ENCODE measurements around the gene SOCS7. TPM values are rescaled to one million over a fixed set of nuclear protein-coding genes. Genes with fewer than 3 reads are reported as not detected.
A peak's percentile ranks its signal among the peaks of the same experiment; 100 is the strongest.
"Not testable (repeated sequence)": the region's sequence is repeated elsewhere in the genome, so short reads cannot be mapped to it uniquely, and the experiment has no call there.

SOCS7 gene
- polyA plus RNA-seq, 4 donors, result 1.6 to 14.0 (median 7.6) TPM

GRCh38 chr17:38430822-38431221 is 79.2 kb downstream of the SOCS7 start:
- Histone ChIP-seq H3K27ac (ENCODE audit: low read depth in 1 of 3, low read length in 2 of 3) (no peak overlapping the region), H3K36me3 (ENCODE audit: control insufficient read depth in 3 of 3, insufficient read depth in 2 of 3, low read depth in 1 of 3, low read length in 3 of 3) (peaks cover 0 to 2% (median 0%) of the 10 kb centered on the region in 3 donors), H3K4me1 (ENCODE audit: control insufficient read depth in 3 of 3, insufficient read depth in 2 of 3, low read depth in 1 of 3, low read length in 2 of 3) (peaks cover 0 to 13% (median 3%) of the 10 kb centered on the region in 3 donors), H3K27me3 (ENCODE audit: control insufficient read depth in 3 of 3, insufficient read depth in 3 of 3, low read length in 3 of 3) (peaks cover 0 to 5% (median 0%) of the 10 kb centered on the region in 3 donors), H3K9me3 (ENCODE audit: control insufficient read depth in 2 of 2, insufficient read depth in 1 of 2, low read depth in 1 of 2, low read length in 1 of 2) (no peaks in the 10 kb centered on the region), H3K4me3 (ENCODE audit: low read depth in 1 of 3, low read length in 3 of 3) (no peak overlapping the region)
- DNase-seq (no peak), FAIRE-seq (no peak)
- WGBS, 3 donors, result 83 to 91% (median 89%) methylated on average over 2 of the region's 2 CpGs

- DNase-seq, result no peak
- peaks cover 0 to 5% (median 0%) of the 10 kb centered on the region in 3 donors for H3K27me3 ChIP-seq (ENCODE audit: control insufficient read depth in 3 of 3, insufficient read depth in 3 of 3, low read length in 3 of 3)
- H3K4me1 ChIP-seq (ENCODE audit: control insufficient read depth in 3 of 3, insufficient read depth in 2 of 3, low read depth in 1 of 3, low read length in 2 of 3), result peaks cover 0 to 13% (median 3%) of the 10 kb centered on the region in 3 donors
- WGBS, 3 donors, result 83 to 87% (median 83%) methylated on average over 10 of the region's 10 CpGs
- H3K27ac ChIP-seq (ENCODE audit: low read depth in 1 of 3, low read length in 2 of 3), result no peak overlapping the region
- H3K36me3 ChIP-seq (ENCODE audit: control insufficient read depth in 3 of 3, insufficient read depth in 2 of 3, low read depth in 1 of 3, low read length in 3 of 3), result peaks cover 0 to 2% (median 0%) of the 10 kb centered on the region in 3 donors
- H3K9me3 ChIP-seq (ENCODE audit: control insufficient read depth in 2 of 2, insufficient read depth in 1 of 2, low read depth in 1 of 2, low read length in 1 of 2), result no peaks in the 10 kb centered on the region
- H3K4me3 ChIP-seq (ENCODE audit: low read depth in 1 of 3, low read length in 3 of 3), result no peak overlapping the region
- FAIRE-seq, result no peak
These were observed 79.9 kb downstream of the SOCS7 start for GRCh38 chr17:38431346-38432145.

DNA sequence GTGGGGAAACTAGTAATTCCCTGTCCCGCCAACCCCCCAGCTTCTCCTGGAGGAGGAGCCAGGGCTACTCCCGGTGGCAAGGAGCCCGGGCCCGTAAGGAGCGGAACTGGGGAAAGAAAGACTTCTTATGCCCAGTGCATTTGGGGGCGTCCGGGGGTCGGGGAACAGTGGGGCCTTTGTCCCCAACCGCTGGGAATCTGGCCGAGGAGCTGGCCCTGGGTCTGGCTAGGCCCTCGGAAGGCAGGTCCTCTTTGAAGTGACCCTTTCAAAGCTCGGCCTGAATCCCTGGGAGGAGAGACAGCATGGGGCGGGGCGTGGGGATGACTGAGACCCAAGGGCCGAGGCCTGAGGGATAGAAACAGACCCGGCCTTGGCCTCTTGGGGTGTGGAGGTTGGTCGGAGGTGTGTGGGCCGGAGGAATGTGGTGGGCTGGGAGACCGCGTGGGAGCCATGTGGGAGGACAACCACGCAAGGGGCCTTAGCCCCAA is 82.6 kb downstream of the SOCS7 start:
- DNase-seq, result no peak
- WGBS, 3 donors, result 83 to 87% (median 86%) methylated on average over 20 to 21 of the region's 21 CpGs
- H3K36me3 ChIP-seq (ENCODE audit: control insufficient read depth in 3 of 3, insufficient read depth in 2 of 3, low read depth in 1 of 3, low read length in 3 of 3), result peaks cover 0 to 4% (median 0%) of the 10 kb centered on the region in 3 donors
- no peak for FAIRE-seq
- peaks cover 0 to under 1% (median 0%) of the 10 kb centered on the region in 3 donors for H3K4me1 ChIP-seq (ENCODE audit: control insufficient read depth in 3 of 3, insufficient read depth in 2 of 3, low read depth in 1 of 3, low read length in 2 of 3)
- H3K9me3 ChIP-seq (ENCODE audit: control insufficient read depth in 2 of 2, insufficient read depth in 1 of 2, low read depth in 1 of 2, low read length in 1 of 2), result no peaks in the 10 kb centered on the region
- peaks cover 0 to 5% (median 0%) of the 10 kb centered on the region in 3 donors for H3K27me3 ChIP-seq (ENCODE audit: control insufficient read depth in 3 of 3, insufficient read depth in 3 of 3, low read length in 3 of 3)
- H3K27ac ChIP-seq (ENCODE audit: low read depth in 1 of 3, low read length in 2 of 3), result no peak overlapping the region
- no peak overlapping the region for H3K4me3 ChIP-seq (ENCODE audit: low read depth in 1 of 3, low read length in 3 of 3)

GRCh38 chr17:38435795-38436194 is 84.2 kb downstream of the SOCS7 start:
- Histone ChIP-seq H3K27me3 (ENCODE audit: control insufficient read depth in 3 of 3, insufficient read depth in 3 of 3, low read length in 3 of 3) (no peaks in the 10 kb centered on the region), H3K4me3 (ENCODE audit: low read depth in 1 of 3, low read length in 3 of 3) (no peak overlapping the region), H3K27ac (ENCODE audit: low read depth in 1 of 3, low read length in 2 of 3) (peak overlapping the region in 1 of 3 donors; percentile 10), H3K4me1 (ENCODE audit: control insufficient read depth in 3 of 3, insufficient read depth in 2 of 3, low read depth in 1 of 3, low read length in 2 of 3) (no peaks in the 10 kb centered on the region), H3K36me3 (ENCODE audit: control insufficient read depth in 3 of 3, insufficient read depth in 2 of 3, low read depth in 1 of 3, low read length in 3 of 3) (peaks cover 0 to 4% (median 0%) of the 10 kb centered on the region in 3 donors), H3K9me3 (ENCODE audit: control insufficient read depth in 2 of 2, insufficient read depth in 1 of 2, low read depth in 1 of 2, low read length in 1 of 2) (no peaks in the 10 kb centered on the region)
- no peak for DNase-seq
- FAIRE-seq, result no peak
- WGBS, 3 donors, result 72 to 83% (median 76%) methylated on average over 9 of the region's 9 CpGs

DNA sequence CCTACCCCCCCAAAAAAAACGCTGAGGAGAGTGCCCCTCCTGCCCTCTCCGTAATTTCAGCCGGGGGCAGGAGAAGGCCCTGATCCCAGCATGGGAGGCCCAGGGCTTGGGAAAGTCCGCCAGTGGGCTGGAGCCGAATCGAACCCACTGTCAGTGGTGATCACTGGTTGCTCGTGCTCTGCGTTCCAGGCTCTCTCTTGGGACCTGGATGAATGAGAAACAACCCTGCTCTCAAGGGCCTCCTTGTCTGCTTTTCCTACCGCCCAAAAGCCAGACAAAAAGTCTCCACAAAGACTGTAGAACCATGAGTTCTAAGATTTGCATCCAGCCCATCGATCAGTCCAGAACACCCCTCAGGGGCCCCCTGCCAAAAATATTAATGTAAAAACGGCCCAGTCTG is 84.7 kb downstream of the SOCS7 start:
- Histone ChIP-seq H3K36me3 (ENCODE audit: control insufficient read depth in 3 of 3, insufficient read depth in 2 of 3, low read depth in 1 of 3, low read length in 3 of 3) (peaks cover 0 to 5% (median 0%) of the 10 kb centered on the region in 3 donors), H3K27me3 (ENCODE audit: control insufficient read depth in 3 of 3, insufficient read depth in 3 of 3, low read length in 3 of 3) (no peaks in the 10 kb centered on the region)
- 66 to 78% (median 71%) methylated on average over 11 of the region's 11 CpGs for WGBS, 3 donors

GRCh38 chr17:38437313-38437712 is 85.7 kb downstream of the SOCS7 start:
- H3K4me3 ChIP-seq (ENCODE audit: low read depth in 1 of 3, low read length in 3 of 3); H3K36me3 ChIP-seq (ENCODE audit: control insufficient read depth in 3 of 3, insufficient read depth in 2 of 3, low read depth in 1 of 3, low read length in 3 of 3); FAIRE-seq; H3K4me1 ChIP-seq (ENCODE audit: control insufficient read depth in 3 of 3, insufficient read depth in 2 of 3, low read depth in 1 of 3, low read length in 2 of 3); H3K9me3 ChIP-seq (ENCODE audit: control insufficient read depth in 2 of 2, insufficient read depth in 1 of 2, low read depth in 1 of 2, low read length in 1 of 2); DNase-seq; H3K27me3 ChIP-seq (ENCODE audit: control insufficient read depth in 3 of 3, insufficient read depth in 3 of 3, low read length in 3 of 3); H3K27ac ChIP-seq (ENCODE audit: low read depth in 1 of 3, low read length in 2 of 3): not testable (repeated sequence)
- 36 to 93% (median 88%) methylated on average over 1 of the region's 1 CpG for WGBS, 3 donors

More for the DNA sequence above, 84.7 kb downstream of the SOCS7 start:
- Histone ChIP-seq H3K27ac (ENCODE audit: low read depth in 1 of 3, low read length in 2 of 3) (no peak overlapping the region), H3K4me3 (ENCODE audit: low read depth in 1 of 3, low read length in 3 of 3) (no peak overlapping the region), H3K4me1 (ENCODE audit: control insufficient read depth in 3 of 3, insufficient read depth in 2 of 3, low read depth in 1 of 3, low read length in 2 of 3) (no peaks in the 10 kb centered on the region), H3K9me3 (ENCODE audit: control insufficient read depth in 2 of 2, insufficient read depth in 1 of 2, low read depth in 1 of 2, low read length in 1 of 2) (no peaks in the 10 kb centered on the region)
- FAIRE-seq (no peak), DNase-seq (no peak)

GRCh38 chr17:38439436-38439835 is 87.8 kb downstream of the SOCS7 start:
- no peak for FAIRE-seq

DNA sequence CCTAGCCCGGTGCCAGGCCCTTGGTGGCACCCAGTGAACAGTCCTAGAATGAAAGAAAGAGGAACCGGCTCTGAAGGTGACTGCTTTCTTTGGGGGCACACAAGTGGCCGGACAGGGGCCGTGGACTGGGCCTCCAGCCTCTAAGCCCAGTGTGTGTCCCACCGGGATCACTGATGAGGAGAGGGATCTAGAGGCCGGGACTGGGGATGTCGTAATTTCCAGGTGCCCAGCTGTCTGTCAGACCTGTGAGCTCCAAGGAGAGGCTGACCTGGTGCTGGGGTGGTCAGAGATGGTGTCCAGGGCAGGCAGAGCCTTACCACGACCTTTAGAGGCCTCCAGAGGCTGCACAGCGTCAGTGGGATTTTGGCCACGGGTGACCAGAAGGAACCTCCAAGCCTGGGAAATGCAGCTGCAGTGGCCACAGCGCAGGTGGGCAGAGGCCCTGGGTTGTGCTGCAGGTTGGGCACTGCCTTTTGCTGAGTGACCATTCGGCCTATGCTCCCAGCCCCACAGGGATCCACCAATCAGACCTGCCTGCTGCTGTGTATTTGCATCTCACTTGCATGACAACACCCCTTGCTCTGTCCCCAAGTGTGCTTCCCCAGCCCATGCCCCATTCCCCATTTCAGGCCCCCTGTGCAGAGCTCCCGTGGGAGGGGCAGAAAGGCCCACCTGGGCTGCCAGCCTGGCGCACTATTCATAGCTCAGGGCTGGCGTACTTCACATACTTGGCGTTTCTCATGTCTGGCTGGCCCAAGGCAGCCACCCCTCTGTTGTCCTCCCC is 89.2 kb downstream of the SOCS7 start:
- peaks cover 0 to 8% (median 0%) of the 10 kb centered on the region in 3 donors for H3K36me3 ChIP-seq (ENCODE audit: control insufficient read depth in 3 of 3, insufficient read depth in 2 of 3, low read depth in 1 of 3, low read length in 3 of 3)
- DNase-seq, result no peak
- no peak overlapping the region for H3K27ac ChIP-seq (ENCODE audit: low read depth in 1 of 3, low read length in 2 of 3)
- H3K4me3 ChIP-seq (ENCODE audit: low read depth in 1 of 3, low read length in 3 of 3), result no peak overlapping the region
- WGBS, 3 donors, result 82 to 87% (median 85%) methylated on average over 16 of the region's 16 CpGs
- H3K9me3 ChIP-seq (ENCODE audit: control insufficient read depth in 2 of 2, insufficient read depth in 1 of 2, low read depth in 1 of 2, low read length in 1 of 2), result no peaks in the 10 kb centered on the region
- H3K27me3 ChIP-seq (ENCODE audit: control insufficient read depth in 3 of 3, insufficient read depth in 3 of 3, low read length in 3 of 3), result peaks cover 0 to 4% (median 0%) of the 10 kb centered on the region in 3 donors
- FAIRE-seq, result no peak
- H3K4me1 ChIP-seq (ENCODE audit: control insufficient read depth in 3 of 3, insufficient read depth in 2 of 3, low read depth in 1 of 3, low read length in 2 of 3), result peaks cover 0 to 7% (median 0%) of the 10 kb centered on the region in 3 donors

More at GRCh38 chr17:38439436-38439835, 87.8 kb downstream of the SOCS7 start:
- peaks cover 0 to 4% (median 0%) of the 10 kb centered on the region in 3 donors for H3K27me3 ChIP-seq (ENCODE audit: control insufficient read depth in 3 of 3, insufficient read depth in 3 of 3, low read length in 3 of 3)
- DNase-seq, result no peak
- 90 to 91% (median 91%) methylated on average over 5 of the region's 5 CpGs for WGBS, 3 donors
- peaks cover 0 to 7% (median 0%) of the 10 kb centered on the region in 3 donors for H3K4me1 ChIP-seq (ENCODE audit: control insufficient read depth in 3 of 3, insufficient read depth in 2 of 3, low read depth in 1 of 3, low read length in 2 of 3)
- no peak overlapping the region for H3K27ac ChIP-seq (ENCODE audit: low read depth in 1 of 3, low read length in 2 of 3)
- no peaks in the 10 kb centered on the region for H3K9me3 ChIP-seq (ENCODE audit: control insufficient read depth in 2 of 2, insufficient read depth in 1 of 2, low read depth in 1 of 2, low read length in 1 of 2)
- peaks cover 0 to 8% (median 0%) of the 10 kb centered on the region in 3 donors for H3K36me3 ChIP-seq (ENCODE audit: control insufficient read depth in 3 of 3, insufficient read depth in 2 of 3, low read depth in 1 of 3, low read length in 3 of 3)
- H3K4me3 ChIP-seq (ENCODE audit: low read depth in 1 of 3, low read length in 3 of 3), result no peak overlapping the region

Data from small intestine (tissue), 7 donors.